Neuron (in vitro differentiated cells): ENCODE data around the gene CCRL2.

Source experiments
- H2AFZ ChIP-seq: one replicate; pipeline ENCODE4 v1.6.1; 2013; ENCODE audit warnings: low read depth, mild to moderate bottlenecking, inconsistent platforms, low read length, moderate library complexity
- H3K27me3 ChIP-seq: one replicate; pipeline ENCODE4 v1.6.1; 2013; ENCODE audit warnings: low read length; ENCODE audit not compliant: insufficient read depth
- H3K36me3 ChIP-seq: one replicate; pipeline ENCODE4 v1.6.1; 2013; ENCODE audit warnings: low read length; ENCODE audit not compliant: insufficient read depth
- H3K4me1 ChIP-seq: one replicate; pipeline ENCODE4 v1.6.1; 2013; ENCODE audit warnings: low read length; ENCODE audit not compliant: insufficient read depth
- H3K4me3 ChIP-seq: 2 replicates; pipeline ENCODE4 v1.5.1; 2013; ENCODE audit warnings: mild to moderate bottlenecking, low read length, moderate library complexity
- H3K9me3 ChIP-seq: one replicate; pipeline ENCODE4 v1.6.1; 2013; ENCODE audit warnings: low read length

Gene CCRL2

GRCh38 chr3:46455231-46456115 lies 48.4 kb downstream of the CCRL2 start:
- H3K27me3 ChIP-seq = no peaks in the 10 kb centered on the region
- H2AFZ ChIP-seq = no peak overlapping the region
- no peaks in the 10 kb centered on the region for H3K4me1 ChIP-seq
- H3K36me3 ChIP-seq = no peaks in the 10 kb centered on the region
- H3K4me3 ChIP-seq = no peak overlapping the region
- no peaks in the 10 kb centered on the region for H3K9me3 ChIP-seq

DNA sequence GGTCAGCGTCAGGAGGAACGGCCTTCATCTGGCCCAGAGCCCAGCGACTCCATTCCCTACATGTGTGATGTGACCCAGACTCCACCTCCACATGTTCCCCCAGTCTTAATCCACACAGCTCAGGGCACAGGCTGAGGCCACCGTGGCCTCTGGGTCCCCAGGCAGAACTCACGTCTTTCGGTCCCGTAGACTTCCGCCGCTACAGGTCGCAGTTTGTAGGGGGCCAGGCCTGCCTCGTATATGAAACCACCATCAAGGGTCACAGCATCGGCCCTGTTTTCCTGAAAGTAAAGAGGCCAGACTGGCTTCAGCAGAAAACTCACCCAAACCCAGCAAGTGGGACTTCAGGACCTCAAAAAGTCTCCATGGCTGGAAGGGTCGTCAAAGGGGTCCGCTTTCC lies 49.1 kb downstream of the CCRL2 start:
- H3K4me3 ChIP-seq = no peak overlapping the region
- no peaks in the 10 kb centered on the region for H3K36me3 ChIP-seq
- H3K9me3 ChIP-seq = no peaks in the 10 kb centered on the region
- no peaks in the 10 kb centered on the region for H3K27me3 ChIP-seq
- H3K4me1 ChIP-seq = no peaks in the 10 kb centered on the region
- H2AFZ ChIP-seq = no peak overlapping the region
